ENCODE data around the gene IQGAP2.

- TF ChIP-seq EP300 (IDR thresholded peaks at IDR 0.05; ENCODE audit: borderline replicate concordance) (no peak), YY1 (IDR thresholded peaks at IDR 0.05; ENCODE audit: low read depth) (no peak)
Measured at GRCh38 chr5:76378355-76378754, 24.7 kb upstream of the IQGAP2 start.
